AG04450 (cell line): ENCODE measurements around the gene FFAR2. TPM values are rescaled to one million over a fixed set of nuclear protein-coding genes. Genes with fewer than 3 reads are reported as not detected.

ENCODE experiments used
- CTCF ChIA-PET: fragments of 300-600, 350-600 bp; formaldehyde crosslinking; extraction: SDS; loops from one replicate; lab custom pipeline; 2022; ENCODE audit warnings: antibody characterized with exemption, inconsistent platforms; lab: Charles Lee
- POLR2A ChIA-PET: fragments of 350-600 bp; formaldehyde crosslinking; extraction: SDS; loops from one replicate; lab custom pipeline; 2021; ENCODE audit warnings: antibody characterized with exemption, inconsistent platforms; lab: Yijun Ruan, JAX
- DNase-seq: peaks from one replicate; pipeline ENCODE4 v3.0.0-alpha.2; 2011; ENCODE audit warnings: low read depth, low spot score
- H3K27ac ChIP-seq: one replicate; pipeline ENCODE4 v1.5.1; 2012; ENCODE audit warnings: low read depth, low read length, control low read depth
- H3K27me3 ChIP-seq: one replicate; pipeline ENCODE4 v1.6.0; 2012; ENCODE audit warnings: low read length; ENCODE audit not compliant: control insufficient read depth, insufficient read depth
- H3K4me3 ChIP-seq: 2 replicates; pipeline ENCODE4 v1.5.1; 2011; ENCODE audit warnings: mild to moderate bottlenecking, low read depth, low read length, control low read depth
- H3K9me3 ChIP-seq: 2 replicates; pipeline ENCODE4 v1.5.1; 2012; ENCODE audit warnings: low read length; ENCODE audit not compliant: control insufficient read depth, insufficient read depth
- polyA plus RNA-seq: library from polyadenylated mRNA; depleted of rRNA; stranded (reverse); fragments of >200 nt; gene quantifications from 2 replicates; pipeline ENCODE4 v1.2.3, GENCODE V29; 2011
- TF ChIP-seq, protein P1 (sequence below): IDR thresholded peaks from 2 replicates; pipeline ENCODE4 v1.5.1; 2011; ENCODE audit warnings: low read depth, low read length, control low read depth, inconsistent platforms

The FFAR2 gene
- polyA plus RNA-seq, 1 experiment: not detected

DNA sequence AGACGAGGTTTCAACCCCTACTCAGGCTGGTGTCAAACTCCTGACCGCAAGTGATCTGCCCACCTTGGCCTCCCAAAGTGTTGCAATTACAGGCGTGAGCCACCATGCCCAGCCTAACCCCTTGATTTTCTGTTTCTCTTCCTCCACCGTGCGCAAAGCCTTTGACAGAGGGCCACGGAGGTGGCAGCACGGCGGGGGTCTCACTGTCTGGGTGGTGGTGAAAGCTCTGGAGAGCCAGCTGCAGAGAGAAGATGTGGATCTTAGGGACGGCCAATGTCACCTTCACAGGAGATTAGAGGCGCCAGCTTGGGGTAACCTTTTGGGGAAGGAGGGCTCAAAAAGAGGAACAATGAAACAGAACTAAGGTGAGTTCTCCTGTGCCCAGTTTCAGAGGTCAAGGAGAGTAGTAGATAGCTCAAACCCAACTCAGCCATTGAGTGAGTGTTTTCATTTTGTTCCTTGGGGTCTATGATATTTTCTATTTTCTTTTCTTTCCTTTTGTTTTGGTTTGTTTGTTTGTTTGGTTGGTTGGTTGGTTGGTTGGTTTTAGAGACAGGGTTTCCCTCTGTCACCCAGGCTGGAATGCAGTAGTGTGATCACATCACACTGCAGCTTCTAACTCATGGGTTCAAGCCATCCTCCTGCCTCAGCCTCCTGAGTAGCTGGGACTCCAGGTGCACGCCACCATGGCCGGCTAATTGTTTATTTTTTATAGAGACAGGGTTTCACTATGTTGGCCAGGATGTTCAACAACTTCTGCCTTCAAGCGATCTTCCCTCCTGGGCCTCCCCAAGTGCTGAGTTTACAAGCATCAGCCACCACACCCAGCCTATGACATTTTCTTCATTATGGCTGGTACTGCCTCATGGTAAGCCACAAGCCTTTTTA, 39.5 kb upstream of the FFAR2 start:
- TF ChIP-seq, protein P1, sequence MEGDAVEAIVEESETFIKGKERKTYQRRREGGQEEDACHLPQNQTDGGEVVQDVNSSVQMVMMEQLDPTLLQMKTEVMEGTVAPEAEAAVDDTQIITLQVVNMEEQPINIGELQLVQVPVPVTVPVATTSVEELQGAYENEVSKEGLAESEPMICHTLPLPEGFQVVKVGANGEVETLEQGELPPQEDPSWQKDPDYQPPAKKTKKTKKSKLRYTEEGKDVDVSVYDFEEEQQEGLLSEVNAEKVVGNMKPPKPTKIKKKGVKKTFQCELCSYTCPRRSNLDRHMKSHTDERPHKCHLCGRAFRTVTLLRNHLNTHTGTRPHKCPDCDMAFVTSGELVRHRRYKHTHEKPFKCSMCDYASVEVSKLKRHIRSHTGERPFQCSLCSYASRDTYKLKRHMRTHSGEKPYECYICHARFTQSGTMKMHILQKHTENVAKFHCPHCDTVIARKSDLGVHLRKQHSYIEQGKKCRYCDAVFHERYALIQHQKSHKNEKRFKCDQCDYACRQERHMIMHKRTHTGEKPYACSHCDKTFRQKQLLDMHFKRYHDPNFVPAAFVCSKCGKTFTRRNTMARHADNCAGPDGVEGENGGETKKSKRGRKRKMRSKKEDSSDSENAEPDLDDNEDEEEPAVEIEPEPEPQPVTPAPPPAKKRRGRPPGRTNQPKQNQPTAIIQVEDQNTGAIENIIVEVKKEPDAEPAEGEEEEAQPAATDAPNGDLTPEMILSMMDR: no peak
- CTCF ChIA-PET: no interaction called here
- H3K9me3 ChIP-seq: no peaks in the 10 kb centered on the region
- DNase-seq: no peak
- no peak overlapping the region for H3K4me3 ChIP-seq
- no peaks in the 10 kb centered on the region for H3K27me3 ChIP-seq
- POLR2A ChIA-PET: no interaction called here
- H3K27ac ChIP-seq: no peak overlapping the region

DNA sequence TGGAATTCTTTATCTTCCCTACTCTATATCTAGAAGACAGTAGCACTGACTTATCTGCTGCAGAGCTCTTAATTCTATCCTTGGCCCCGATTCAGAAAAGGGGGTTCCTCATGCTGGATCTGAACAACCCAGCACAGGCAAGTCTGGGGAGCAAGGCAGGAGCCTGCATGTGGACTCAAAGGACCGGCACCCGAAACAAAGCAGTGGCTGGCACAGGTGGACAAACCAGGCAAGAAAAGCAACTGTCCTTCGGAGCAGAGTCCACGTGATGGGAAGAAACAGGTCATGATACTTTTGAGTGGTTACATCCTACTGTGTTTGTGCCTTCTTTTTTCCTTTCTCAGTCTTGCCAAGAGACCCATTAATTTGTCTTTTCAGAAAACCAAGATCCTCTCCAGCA, 38.9 kb upstream of the FFAR2 start:
- TF ChIP-seq, protein P1: no peak
- POLR2A ChIA-PET: no interaction called here
- Histone ChIP-seq H3K27ac (no peak overlapping the region), H3K9me3 (no peaks in the 10 kb centered on the region), H3K4me3 (no peak overlapping the region), H3K27me3 (no peaks in the 10 kb centered on the region)
- CTCF ChIA-PET: no interaction called here
- no peak for DNase-seq

DNA sequence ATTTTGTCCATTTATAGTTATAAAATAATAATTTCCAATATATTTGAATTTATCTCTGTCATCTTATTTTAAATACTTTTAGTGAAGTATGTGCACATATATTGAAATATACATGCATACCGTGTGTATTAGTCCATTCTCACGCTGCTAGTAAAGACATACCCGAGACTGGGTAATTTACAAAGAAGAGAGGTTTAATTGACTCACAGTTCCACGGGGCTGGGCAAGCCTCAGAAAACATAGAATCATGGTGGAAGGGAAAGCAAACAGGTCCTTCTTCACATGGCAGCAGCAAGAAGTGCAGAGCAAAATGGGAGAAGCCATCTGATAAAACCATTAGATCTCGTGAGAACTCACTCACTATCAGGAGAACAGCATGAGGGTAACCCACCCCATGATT, 37.6 kb upstream of the FFAR2 start:
- TF ChIP-seq, protein P1: no peak
- no peaks in the 10 kb centered on the region for H3K27me3 ChIP-seq
- no peak overlapping the region for H3K27ac ChIP-seq
- H3K4me3 ChIP-seq: no peak overlapping the region
- H3K9me3 ChIP-seq: no peaks in the 10 kb centered on the region
- POLR2A ChIA-PET: no interaction called here
- CTCF ChIA-PET: no interaction called here
- DNase-seq: no peak

DNA sequence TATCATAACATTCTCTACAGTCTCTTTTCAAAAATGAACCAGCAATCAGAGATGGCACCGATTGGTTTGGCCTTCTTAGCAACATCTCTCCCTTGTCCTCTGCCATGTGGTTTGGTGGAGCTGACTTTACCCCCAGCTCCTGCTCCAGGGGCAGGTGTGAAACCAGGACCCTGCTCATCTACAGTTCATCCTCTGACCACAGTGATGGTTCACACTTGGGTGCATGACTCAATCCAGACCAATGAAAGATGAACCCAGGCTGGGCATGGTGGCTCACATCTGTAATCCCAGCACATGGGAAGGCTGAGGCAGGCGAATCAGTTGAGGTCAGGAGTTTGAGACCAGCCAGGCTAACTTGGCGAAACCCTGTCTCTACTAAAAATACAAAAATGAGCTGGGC, 33.6 kb upstream of the FFAR2 start:
- no peak overlapping the region for H3K27ac ChIP-seq
- peaks cover 2% of the 10 kb centered on the region for H3K27me3 ChIP-seq
- DNase-seq: no peak
- ChIA-PET CTCF (no interaction called here), POLR2A (no interaction called here)
- no peak overlapping the region for H3K4me3 ChIP-seq
- TF ChIP-seq, protein P1: no peak
- H3K9me3 ChIP-seq: no peaks in the 10 kb centered on the region

DNA sequence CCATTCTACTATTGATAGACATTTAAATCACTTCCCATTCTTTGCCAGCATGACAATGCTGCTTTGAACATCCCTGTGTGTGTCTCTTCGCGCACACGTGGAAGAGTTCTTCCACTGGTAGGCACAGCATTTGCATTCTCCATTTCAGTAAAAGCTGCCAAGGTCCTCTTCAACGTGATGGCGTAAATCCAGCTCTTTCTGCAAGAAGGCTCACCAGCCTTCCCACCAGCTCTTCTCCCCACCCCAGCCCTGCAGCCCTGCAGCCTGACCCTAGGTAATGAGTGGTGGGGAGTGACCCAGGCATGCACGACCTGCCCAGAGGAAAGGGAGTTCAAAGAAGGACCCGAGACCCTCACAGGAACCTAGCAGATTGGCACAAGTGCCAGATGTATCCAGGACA, 31.7 kb upstream of the FFAR2 start:
- H3K27me3 ChIP-seq: peaks cover 2% of the 10 kb centered on the region
- DNase-seq: no peak
- POLR2A ChIA-PET: no interaction called here
- no peaks in the 10 kb centered on the region for H3K9me3 ChIP-seq
- CTCF ChIA-PET: no interaction called here
- TF ChIP-seq, protein P1: no peak
- no peak overlapping the region for H3K27ac ChIP-seq
- H3K4me3 ChIP-seq: no peak overlapping the region
